ENCODE results near the gene NSD2. TPM values are rescaled to one million over a fixed set of nuclear protein-coding genes. Genes with fewer than 3 reads are reported as not detected.
A peak's percentile ranks its signal among the peaks of the same experiment; 100 is the strongest.

Gene NSD2
- total RNA-seq, 1 experiment from 2014 or later, result 50.6 TPM

GRCh38 chr4:1862961-1863296 lies 8.3 kb upstream of the NSD2 start:
- DNase-seq (ENCODE audit: extremely low read depth, low read depth), result no peak

GRCh38 chr4:1863297-1864033 lies 7.7 kb upstream of the NSD2 start:
- no peak for DNase-seq (ENCODE audit: extremely low read depth, low read depth)

GRCh38 chr4:1864076-1865008 lies 6.9 kb upstream of the NSD2 start:
- DNase-seq (ENCODE audit: extremely low read depth, low read depth), result no peak

GRCh38 chr4:1866189-1866661 lies 5.0 kb upstream of the NSD2 start:
- DNase-seq (ENCODE audit: extremely low read depth, low read depth), result no peak

- no peak for DNase-seq (ENCODE audit: extremely low read depth, low read depth)
Observed at GRCh38 chr4:1868293-1868692, 2.9 kb upstream of the NSD2 start.

GRCh38 chr4:1868912-1869311 lies 2.3 kb upstream of the NSD2 start:
- DNase-seq (ENCODE audit: extremely low read depth, low read depth), result no peak

GRCh38 chr4:1869530-1870327 lies 1.5 kb upstream of the NSD2 start:
- DNase-seq (ENCODE audit: extremely low read depth, low read depth), result no peak

GRCh38 chr4:1870328-1870577 lies 940 bp upstream of the NSD2 start:
- DNase-seq (ENCODE audit: extremely low read depth, low read depth), result peak; percentile 63

GRCh38 chr4:1871471-1872021 lies 353 bp downstream of the NSD2 start:
- no peak for DNase-seq (ENCODE audit: extremely low read depth, low read depth)

- DNase-seq (ENCODE audit: extremely low read depth, low read depth), result no peak
Observed at GRCh38 chr4:1872870-1873269, 1.7 kb downstream of the NSD2 start.

GRCh38 chr4:1873291-1873690 lies 2.1 kb downstream of the NSD2 start:
- DNase-seq (ENCODE audit: extremely low read depth, low read depth), result no peak

GRCh38 chr4:1873776-1874175 lies 2.6 kb downstream of the NSD2 start:
- DNase-seq (ENCODE audit: extremely low read depth, low read depth), result no peak

- DNase-seq (ENCODE audit: extremely low read depth, low read depth), result no peak
Observed at GRCh38 chr4:1874201-1874600, 3.0 kb downstream of the NSD2 start.

GRCh38 chr4:1879485-1879884 lies 8.3 kb downstream of the NSD2 start:
- DNase-seq (ENCODE audit: extremely low read depth, low read depth), result no peak

- DNase-seq (ENCODE audit: extremely low read depth, low read depth), result no peak
Observed at GRCh38 chr4:1880332-1880731, 9.1 kb downstream of the NSD2 start.

GRCh38 chr4:1882850-1883271 lies 11.7 kb downstream of the NSD2 start:
- DNase-seq (ENCODE audit: extremely low read depth, low read depth), result no peak

GRCh38 chr4:1883583-1883982 lies 12.4 kb downstream of the NSD2 start:
- DNase-seq (ENCODE audit: extremely low read depth, low read depth), result no peak

- no peak for DNase-seq (ENCODE audit: extremely low read depth, low read depth)
Observed at GRCh38 chr4:1885414-1885813, 14.2 kb downstream of the NSD2 start.

GRCh38 chr4:1887052-1887451 lies 15.9 kb downstream of the NSD2 start:
- DNase-seq (ENCODE audit: extremely low read depth, low read depth), result no peak

GRCh38 chr4:1890979-1891570 lies 19.9 kb downstream of the NSD2 start:
- no peak for DNase-seq (ENCODE audit: extremely low read depth, low read depth)

Data from NCI-H460 (cell line).